Measurements from ENCODE around the gene DEFB112.

DEFB112 gene

DNA sequence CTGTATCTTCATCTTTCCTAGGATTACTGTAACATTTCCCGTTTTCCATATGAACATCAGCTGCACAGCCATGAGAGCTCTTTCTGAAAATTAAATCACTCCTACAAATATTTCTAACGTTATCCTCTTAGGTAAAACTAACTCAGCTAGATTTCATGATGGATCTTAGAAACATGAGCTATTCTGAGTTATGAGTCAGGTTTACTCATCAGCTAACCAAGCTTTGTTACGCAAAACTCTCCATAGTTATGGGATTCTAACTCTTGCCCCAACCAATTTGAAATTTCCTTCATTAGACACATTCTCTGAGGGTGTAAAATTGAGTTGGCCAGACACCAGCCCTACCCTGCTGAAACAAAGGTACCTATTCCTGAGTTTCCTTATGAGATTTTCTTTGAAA, 41.9 kb downstream of the DEFB112 start:
- peak; percentile 69 for DNase-seq (ENCODE audit: low read depth)
- no peak overlapping the region for H3K4me3 ChIP-seq (ENCODE audit: low read length)
- TF ChIP-seq, protein P1, sequence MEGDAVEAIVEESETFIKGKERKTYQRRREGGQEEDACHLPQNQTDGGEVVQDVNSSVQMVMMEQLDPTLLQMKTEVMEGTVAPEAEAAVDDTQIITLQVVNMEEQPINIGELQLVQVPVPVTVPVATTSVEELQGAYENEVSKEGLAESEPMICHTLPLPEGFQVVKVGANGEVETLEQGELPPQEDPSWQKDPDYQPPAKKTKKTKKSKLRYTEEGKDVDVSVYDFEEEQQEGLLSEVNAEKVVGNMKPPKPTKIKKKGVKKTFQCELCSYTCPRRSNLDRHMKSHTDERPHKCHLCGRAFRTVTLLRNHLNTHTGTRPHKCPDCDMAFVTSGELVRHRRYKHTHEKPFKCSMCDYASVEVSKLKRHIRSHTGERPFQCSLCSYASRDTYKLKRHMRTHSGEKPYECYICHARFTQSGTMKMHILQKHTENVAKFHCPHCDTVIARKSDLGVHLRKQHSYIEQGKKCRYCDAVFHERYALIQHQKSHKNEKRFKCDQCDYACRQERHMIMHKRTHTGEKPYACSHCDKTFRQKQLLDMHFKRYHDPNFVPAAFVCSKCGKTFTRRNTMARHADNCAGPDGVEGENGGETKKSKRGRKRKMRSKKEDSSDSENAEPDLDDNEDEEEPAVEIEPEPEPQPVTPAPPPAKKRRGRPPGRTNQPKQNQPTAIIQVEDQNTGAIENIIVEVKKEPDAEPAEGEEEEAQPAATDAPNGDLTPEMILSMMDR (IDR thresholded peaks at IDR 0.05; ENCODE audit: insufficient read depth, low read depth, low read length, missing control alignments), result no peak

DNA sequence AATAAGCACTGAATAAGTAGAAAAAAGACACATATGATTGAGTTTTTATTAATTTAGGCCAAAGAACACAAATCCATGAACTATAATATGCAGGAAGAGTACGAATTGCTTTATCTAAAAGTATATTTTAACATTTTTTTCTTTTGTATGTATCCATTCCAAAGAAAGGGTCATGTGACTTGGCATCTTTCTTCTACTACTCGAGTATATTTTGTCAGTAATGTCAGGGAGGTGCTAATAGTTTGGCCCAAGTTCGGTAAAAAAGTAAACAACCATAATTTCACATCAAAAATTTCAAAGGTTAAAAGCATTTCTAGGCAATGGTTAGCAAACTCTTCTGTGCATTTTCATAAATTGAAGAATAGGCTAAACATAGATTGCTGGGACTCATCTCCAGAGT, 46.6 kb downstream of the DEFB112 start:
- TF ChIP-seq, protein P1 (IDR thresholded peaks at IDR 0.05; ENCODE audit: insufficient read depth, low read depth, low read length, missing control alignments), result no peak
- DNase-seq (ENCODE audit: low read depth), result no peak
- no peak overlapping the region for H3K4me3 ChIP-seq (ENCODE audit: low read length)

DNA sequence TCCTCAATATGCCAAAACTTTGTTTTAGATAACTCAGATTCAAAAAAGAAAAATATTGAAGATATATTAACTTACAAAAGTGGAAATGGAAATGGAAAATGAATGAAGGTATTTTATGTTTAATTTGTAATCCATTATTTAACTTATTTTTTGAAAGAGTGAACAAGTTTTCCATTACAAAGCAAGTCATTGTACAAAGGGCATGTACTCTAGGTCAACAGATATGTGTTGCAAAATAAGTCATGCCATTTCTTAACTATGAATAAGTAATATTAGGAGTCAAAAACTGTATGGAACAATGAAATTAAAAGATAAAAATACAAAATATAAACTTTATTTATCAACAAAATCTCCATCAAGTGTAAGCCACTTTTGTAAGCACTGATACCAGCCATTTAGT, 54.5 kb downstream of the DEFB112 start:
- no peak for DNase-seq (ENCODE audit: low read depth)
- no peak overlapping the region for H3K4me3 ChIP-seq (ENCODE audit: low read length)
- TF ChIP-seq, protein P1 (IDR thresholded peaks at IDR 0.05; ENCODE audit: insufficient read depth, low read depth, low read length, missing control alignments), result no peak

All from epithelial cell of esophagus (primary cell).